HS-5 (cell line): ENCODE data around the gene RFNG.

Experiments
- DNase-seq: peaks from one replicate; pipeline ENCODE4 v3.0.0-alpha.2; 2012; ENCODE audit warnings: low read depth

The RFNG gene

DNA sequence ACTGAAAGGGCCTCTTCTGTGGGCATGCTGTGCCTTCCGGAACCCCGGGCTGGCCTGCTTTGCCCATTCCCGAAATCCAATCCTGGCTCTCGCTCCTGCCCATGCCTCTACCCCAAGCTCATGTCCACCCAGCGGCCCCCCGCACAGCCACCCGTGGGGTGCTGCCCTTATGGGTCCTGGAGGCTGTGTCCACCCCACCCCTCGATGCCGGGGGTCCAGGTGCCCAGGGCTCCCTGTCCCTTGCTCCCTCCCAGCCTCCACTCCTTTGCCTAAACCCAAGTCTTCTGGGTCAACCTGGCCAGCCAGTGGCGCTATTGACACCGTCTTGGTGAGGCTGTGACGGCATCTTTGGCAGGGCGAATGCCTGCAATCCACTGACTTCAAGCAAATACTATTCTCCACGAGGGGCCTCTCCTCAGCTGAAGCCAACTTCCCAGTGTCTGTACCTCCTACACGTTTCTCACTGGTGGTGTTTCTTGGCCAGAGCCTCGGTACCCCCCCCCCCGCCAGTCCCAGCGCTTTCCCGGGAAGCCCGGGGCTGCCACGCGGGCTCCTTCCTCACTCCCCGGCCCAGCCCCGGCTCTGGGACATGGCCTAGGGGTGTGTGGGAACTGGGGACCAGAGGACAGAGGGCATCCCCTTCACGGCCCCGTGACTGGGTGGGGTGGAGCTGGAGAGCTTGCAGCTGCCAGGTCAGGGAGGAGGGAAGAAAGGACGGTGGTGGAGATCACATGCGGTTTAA lies 26.2 kb upstream of the RFNG start:
- no peak for DNase-seq

DNA sequence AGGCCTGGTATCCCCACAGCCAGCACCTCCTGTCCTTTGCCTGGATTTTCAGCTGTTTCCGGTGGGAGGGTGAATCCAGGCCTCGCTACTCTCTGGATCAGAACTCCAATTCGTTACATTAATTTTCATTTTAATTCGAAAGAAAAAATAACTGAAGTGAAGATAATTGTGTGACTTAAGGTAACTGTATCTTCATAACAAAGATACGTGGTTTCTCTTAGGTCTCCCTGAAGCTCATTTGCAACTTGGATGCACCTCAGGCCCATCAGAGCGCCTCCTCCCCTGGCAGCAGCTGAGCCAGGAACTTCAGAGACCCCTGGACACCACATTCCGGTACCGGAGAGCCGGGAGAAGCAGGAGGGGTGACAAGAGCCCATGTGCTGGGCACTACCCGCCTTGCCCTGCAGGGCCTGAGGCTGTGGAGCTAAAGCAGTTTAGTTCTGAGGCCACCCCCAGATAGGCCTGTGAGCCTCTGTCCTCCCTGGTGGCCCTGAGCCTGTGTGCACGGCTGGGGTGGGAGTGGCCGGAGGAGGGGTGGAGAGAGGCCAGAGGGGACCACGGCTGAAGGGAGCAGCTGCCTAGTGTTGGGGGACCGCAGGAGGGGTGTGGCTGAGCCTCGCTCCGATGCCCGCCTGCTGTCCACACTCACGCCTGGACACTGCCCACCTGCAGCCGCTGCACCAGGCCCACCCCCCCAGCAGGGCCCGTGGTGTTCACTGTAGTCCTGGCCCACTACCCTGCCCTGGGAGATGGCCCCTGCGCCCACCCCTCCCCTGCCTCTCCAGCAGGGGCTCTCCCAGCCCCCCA lies 25.4 kb upstream of the RFNG start:
- DNase-seq: no peak

DNA sequence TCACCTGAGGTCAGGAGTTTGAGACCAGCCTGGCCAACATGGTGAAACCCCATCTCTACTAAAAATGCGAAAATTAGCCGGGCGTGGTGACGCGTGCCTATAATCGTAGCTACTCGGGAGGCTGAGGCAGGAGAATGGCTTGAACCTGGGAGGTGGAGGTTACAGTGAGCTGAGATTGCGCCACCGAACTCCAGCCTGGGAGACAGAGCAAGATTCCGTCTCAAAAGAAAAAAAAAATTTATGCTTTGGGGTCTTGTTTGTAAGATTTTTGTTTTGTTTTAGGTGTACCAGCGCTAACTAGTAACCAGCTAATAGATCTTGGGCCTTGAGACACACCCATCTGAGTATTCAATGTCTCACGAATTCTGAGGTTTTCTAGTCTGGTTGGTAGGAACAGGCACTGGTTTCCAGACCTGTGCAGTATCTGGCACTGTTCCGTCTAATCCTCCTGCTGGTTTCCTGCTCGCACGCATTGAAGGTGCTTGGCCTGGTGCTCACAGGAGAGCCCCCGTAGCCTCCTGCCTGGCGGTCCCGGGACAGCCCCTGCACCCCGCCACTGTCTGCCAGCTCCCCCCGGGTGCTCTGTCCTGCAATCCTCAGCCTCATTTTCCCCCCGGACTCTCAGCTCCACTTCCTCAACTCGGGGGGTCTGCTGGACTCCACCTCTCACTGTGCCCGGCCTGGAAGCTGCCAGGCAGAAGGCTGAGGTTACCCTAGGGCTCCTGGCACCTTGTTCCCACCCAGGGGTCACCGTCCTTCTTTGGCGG lies 24.6 kb upstream of the RFNG start:
- DNase-seq: no peak

DNA sequence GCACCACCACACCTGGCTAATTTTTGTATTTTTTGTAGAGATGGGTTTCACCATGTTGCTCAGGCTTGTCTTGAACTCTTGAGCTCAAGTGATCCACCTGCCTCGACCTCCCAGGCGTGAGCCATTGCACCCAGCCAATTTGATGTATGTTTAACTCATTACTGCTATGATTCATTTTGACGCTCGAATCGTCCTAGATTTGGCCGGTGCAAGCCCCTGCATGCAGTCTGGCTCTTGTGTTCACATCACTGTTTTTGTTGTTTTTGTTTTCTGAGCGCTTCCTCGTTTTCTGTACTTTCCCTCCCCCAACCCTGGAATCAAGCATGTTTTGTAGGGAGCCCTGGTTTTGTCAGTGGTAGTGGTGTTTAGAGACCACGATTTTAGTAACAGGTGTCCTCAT lies 21.8 kb upstream of the RFNG start:
- no peak for DNase-seq

DNA sequence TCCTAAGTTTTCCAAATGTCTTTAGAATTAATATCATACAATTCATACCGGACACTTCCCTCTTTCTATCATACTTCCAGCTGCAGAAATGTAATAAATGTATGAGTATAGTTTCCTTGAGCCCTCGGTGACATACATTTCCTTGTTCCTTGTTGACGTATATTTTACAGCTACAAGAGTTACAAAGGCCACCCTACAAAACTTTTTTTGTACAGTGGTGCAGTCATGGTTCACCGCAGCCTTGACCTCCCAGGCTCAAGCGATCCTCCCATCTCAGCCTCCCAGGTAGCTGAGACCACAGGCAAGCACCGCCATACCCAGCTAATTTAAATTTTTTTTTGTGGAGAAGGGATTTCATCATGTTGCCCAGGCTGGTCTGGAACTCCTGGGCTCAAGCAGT lies 21.2 kb upstream of the RFNG start:
- DNase-seq: no peak

DNA sequence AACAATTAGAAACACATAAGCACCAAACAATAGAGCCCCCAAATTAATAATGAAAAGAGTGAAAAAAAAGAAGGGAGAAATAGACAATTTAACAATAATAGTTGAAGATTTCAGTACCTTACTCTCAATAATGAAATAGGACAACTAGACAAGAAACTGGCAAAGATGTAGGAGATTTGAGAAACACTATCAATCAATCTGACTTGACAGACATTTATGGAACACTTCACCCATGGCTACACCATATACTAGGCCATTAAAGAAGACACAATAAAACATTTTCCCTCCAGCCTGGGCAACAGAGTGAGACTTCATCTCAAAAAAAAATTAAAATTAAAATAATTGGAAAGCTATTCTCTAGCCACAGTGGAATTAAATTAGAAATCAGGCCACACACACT lies 19.0 kb upstream of the RFNG start:
- DNase-seq: no peak

DNA sequence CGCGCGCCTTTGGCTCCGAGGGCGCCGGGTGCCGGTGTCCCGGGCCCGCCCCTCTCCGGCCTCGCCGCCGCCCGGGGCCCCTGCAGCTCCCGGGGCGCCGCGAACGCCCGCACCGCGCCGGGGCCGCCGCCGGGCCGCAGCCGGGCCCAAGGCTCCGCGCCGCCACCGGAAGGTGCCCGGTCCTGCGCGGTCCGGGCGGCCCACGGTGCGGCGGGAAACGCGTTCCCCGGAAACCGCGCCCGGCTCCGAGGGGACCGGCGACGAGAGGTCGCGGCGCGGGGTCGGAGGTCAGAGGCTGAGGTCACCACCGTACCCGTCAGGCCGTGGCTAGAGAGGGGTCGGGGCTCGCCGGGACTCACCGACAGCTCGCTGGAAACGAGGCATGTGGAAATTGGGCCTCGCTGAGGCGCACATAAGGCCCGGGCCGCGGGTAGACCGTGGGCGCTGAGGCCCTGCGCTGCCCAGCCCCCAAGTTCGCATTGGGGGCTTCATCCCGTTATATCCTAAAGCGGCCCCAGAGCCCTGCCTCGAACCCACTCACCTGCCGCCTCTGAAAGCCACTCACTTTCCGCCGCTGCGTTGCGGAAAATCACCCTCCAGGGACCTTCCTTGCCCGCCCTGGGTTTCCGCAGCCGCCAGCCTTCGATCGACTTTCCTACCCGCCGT lies 14.2 kb upstream of the RFNG start, which contains the start of gene DUS1L:
TSS of gene DUS1L (minus strand) at position 167 of the 666 bp plus-strand sequence. CDS start 745 bp downstream, outside the sequence.
- DNase-seq: no peak

DNA sequence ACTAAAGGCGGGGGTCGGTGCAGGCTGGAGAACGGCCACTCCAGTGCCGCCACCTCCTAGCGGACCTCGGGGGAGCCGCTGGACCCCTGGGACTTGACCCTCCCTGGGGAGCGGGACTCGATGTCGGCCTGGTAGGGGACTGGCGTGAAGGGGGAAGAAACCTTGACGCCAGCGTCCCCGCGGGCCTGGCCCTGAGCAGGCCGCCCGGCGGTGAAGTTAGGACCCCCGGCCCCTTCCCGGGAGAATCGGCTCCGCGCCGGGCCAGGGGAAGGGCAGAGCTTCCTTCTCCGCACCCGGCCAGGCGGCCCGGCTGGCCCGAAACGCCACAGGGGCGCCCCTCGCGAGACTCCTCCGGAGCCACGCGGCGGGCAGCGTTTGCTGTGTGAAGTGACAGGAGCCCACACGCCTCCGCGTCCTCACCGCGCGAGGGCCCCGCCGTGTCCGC lies 13.6 kb upstream of the RFNG start:
- no peak for DNase-seq

DNA sequence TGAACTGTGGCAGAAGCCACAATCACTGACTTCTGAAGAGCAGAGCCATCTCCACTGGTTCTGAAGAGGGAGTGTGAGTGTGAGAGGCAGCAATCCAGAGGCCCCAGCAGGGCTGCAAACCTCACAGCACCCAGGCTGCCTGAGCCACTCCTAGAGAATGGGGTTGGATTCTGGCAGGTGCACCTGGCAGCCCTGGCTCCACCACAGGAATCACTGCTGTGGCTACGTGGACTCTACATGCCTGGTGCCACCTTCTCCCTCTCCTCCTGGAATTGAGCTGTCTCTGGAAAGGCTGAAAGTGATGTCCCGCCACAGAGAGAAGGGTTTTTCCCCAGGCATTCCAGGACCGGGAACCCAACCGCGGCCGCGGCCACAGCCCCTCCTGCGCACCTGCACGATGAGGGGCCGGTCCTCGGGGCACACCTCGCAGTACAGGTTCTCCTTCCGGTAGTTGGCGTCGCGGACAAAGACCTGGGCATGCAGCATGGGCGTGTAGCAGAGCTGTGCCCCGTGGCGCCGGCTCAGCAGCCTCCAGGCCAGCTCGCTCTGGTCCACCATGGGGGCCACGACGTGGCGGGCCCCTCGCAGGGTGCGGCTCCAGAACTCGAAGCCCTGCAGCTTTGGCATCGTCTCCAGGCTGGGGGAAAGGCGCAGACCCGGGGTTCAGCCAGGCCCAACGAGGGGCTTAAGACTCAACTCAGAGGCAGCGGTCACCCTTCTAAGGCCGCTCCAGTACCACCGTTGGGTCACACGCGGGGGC lies 13.0 kb upstream of the RFNG start:
- no peak for DNase-seq

DNA sequence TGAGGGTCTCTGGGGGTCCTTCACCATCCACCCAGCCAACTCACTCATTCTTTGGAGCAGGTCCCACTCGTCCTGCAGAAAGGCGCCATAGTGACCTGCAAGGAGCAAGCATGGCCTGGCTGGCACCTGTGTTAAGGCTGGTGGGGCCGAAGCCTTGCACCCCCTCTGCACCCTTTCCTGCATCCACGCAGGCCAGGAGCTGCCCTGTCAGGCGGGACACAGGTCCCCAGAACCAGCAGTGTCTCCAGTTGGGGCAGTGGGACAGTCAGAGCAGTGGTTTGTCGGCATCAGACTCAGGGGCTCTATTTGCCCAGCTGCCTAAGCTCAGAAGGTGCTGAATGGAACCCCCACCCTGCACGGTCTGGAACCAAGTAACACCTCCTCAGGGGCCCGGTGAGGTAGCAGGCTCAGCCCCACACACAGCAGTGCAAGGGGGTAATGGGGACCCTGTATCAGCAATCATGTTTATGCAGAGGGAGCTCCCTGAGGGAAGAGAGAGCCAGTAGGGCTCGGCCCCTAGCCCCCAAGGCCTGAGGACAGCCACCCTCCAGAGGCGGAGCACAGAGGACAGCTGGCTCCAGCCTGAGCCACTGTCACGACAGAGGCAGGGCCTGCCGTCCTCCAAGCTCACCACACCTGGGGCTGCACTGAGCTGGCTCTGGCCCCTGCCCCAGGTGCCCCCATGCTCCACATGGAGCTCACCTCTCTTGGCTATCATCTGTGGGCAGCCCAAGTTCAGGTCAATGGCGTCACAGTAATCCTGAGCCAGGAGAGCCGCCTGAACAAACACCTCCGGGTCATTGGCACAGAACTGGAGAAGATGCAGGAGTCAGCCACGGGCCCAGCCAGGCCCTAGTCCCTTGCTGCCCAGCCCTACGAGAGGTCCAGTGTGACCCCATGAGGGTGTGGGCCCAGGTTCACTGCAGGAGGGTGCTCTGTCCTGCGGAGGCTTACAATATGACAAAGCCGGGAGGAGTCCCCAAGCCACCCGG lies 12.1 kb upstream of the RFNG start:
- no peak for DNase-seq

DNA sequence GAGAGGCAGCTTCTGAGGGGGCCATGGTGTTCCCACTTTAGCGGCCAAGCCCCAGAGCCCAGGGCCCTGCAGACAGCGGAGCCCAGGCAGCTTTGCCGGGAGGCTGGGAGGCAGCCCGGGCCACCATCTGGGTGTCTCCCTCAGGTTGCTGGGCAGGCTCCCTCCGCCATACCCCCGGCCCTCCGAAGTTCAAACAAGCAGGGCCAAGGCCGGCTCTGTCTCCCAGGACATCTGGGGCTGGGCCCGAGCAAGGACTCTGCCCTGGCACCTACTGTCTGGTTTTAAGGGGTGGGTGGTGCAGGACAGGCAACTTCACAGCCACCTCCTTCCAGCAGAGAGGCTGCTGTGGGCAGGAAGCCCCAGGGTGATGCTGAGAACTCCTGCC lies 11.4 kb upstream of the RFNG start:
- no peak for DNase-seq

DNA sequence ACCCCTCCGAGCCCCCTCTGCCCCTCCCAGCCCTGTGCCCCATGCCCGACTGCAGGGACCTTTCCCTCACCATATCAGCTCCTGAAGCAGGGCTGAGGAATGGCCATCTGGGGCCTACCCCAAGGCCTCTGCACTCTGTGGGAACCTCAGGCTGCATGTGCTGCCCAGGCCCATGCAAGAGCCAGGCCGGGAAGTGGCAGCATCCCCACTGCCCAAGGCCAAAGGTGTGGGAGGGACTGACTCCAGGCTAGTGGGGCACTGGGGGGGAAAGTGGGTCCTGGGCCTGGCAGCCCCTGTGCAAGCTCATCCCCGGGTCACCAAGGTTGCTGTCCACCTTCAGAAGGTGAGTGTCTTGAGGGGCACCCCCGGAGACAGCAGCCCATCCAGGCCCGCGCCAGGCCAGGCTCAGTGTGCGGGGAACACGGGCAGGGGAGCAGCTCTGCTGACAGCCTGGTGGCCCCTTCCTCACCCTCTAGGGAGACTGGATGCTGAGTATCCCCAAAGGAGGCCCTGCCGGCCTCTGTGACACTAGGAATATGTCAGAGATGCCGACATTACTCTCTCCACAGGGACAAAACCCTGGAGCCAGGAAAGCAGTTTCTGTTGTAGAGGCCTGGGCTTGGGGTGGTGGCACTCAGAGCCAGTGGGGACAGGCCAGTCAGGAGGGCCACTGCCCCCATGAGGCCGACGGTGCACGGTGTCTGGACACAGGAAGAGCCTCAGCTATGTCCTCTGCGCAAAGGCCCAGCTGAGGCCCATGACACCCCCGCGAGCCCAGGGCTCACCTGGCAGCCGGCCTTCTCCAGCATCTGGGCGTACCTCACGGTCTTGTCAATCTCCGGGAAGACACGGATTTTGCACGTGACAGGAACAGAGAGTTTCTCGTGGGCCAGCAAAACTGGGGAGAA lies 10.7 kb upstream of the RFNG start:
- no peak for DNase-seq

DNA sequence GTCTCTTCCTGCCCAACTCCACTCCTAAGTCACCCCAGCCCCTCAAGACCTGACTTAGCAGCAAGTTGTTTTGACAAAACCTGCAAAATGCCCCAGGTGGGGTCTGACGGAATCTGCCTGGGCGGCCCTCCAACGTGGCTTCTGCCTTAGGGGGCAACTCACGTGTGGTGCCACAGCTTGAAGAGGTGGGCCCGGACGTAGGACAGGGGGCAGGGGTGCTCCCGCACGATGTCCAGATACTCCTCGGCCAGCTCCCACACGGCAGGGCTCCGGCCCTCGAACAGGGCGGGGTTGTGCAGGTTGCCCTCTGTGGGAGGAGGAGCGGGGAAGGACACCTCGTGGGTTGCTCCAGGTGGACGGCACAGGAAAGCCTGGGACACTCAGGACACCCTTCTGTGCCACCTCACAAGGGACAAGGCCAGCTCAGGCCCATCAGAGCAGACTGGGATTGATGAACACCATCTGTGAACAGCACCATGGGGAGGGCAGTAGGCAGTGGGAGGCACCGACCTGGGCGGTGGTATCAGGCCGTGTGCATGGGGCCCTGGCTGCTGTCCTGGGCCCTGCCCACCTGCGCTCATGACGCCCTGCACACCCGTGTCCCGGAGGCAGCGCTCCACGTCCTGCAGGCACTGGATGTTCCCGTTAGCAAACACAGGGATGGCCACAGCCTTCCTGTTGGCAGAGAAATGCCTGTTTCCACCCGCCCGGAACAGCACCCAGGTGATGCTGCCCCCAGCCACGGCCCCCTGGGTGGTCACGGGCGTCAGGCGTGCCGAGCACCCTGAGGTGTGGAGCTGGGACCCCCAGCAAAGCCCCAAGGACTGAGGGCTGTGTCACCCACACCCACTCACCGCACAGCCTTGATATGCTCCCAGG lies 9.7 kb upstream of the RFNG start:
- no peak for DNase-seq

DNA sequence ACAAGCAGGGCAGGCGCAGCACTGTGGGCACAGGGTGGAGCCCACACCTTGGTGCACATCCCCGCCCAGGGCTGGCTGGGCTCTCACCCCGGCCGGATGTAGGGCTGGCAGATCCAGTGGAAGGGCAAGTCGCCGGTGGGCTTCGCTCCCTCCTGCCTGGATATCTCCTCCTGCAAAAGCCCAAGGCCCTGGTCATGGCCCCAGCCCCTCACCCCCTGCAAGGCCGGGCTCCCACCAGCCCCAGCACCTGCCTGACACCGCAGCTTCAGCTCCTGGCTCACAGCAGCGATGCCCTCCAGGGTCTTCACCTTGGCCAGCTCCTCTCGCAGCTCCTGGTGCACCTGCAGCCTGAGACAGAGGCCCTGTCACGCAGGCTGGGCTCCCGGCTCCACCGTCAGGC lies 9.0 kb upstream of the RFNG start:
- no peak for DNase-seq

DNA sequence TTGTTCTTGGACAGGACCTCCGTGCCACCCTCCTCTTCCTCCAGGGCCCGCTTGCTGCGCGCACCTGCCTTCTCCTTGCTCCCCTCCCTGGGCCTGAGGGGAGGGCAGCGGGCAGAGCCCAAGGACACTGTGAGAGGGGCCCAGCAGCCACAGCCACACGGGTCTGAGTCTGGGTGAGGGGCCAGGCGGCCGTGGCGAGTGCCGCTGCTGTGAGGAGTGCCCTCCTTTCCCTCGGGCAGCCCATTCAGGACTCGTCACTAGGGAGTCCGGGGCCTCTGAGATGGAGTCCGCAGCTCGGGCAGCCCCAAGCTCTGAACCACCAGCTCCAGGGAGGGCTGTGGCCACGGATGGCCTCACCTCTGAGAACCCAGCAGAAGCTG lies 8.4 kb upstream of the RFNG start:
- DNase-seq: no peak

DNA sequence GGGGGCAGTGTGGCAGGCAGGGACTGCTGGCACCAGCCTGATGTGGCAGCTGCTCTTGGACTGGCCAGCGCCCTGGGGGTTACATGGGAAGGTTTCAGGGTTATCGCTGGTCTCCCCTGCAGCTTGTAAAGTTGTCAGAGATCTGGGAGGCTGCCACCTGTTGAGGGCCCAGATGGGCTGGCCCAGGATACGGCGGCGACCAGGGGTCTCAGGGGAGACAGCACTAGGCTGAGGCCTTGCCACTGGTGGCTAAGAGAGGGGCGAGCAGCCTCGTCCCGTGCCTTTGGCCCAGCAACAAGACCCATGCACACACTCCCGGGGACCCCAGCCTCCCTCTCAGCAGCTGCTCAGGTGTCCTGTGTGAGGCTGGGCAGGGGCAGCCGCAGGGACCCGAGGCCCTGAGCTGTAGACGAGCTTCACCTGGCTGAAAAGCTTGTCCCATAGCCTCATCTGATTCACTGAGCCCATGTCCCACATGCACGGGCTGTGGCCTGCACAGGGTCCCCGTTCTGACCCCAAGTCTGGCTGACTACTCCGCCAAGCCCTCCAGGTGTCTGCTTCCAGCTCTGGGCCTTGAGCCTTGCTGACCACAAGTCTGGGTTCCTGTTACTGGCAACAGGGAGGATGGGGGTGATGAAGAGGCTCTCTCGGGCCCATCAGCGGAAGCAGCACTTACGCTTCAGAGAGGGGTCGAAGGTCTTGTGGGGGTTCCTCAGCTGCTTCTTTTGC lies 7.8 kb upstream of the RFNG start:
- no peak for DNase-seq

DNA sequence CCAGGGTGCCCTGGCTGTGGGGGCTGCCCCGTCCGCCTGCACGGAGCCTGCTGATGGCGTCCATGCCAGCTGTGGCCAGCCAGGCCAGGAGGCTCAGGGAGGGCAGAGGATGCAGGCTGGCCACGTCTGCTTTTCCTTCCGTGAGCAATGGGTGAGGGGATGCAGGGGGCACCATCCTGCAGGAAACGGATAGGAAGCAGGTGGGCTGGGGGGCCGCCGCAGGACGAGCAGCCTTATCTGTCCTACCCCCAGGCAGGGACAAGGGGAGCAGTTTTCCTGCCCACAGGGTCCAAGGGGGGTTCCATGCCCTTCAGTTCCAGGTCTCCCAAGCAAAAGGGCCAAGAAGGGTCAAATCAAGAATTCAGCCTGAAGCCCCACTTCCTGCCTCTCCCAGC lies 7.2 kb upstream of the RFNG start:
- DNase-seq: no peak
